ENCODE data around the gene WSCD1. TPM values are rescaled to one million over a fixed set of nuclear protein-coding genes. Genes with fewer than 3 reads are reported as not detected.

The WSCD1 gene
- total RNA-seq, 1 experiment from 2014 or later, result not detected

DNA sequence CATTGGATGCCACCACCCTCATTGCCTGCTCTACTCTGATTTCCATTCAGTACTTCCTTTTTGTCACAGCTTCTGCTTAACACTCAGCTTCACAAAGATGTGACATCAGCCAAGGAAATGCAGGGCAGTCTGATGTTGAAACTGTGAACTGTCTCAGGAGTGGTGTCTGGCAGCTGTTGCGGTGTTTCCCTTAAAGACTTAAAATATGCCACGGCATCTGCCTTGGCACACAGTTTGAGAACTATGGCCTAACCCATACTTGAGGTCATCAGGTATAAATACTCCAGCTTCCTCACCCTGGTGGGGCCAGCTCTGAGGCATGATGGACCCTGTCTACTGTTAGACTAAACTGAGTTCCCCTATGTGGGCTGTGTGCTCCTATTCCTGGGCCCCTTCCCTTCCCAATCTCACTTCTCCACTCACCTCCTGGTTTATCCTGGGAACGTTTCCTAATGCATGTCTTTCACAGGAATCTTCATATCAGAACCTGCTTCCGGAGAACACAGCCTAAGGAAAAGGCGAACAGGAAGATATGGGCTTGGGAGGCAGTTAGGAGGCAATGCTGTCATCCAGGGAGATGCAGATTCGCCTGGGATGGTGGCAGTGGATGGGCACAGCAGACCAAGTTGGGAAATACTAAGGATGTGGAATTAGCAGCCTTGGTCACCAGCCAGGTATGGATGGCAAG is 96.5 kb downstream of the WSCD1 start:
- CTCF ChIA-PET, result interaction anchor here (0.5 kb wide), 1 partner anchor 387 kb away, joined by 3 read pairs; no protein-coding TSS in a partner anchor
- POLR2A ChIA-PET, result no interaction called here

DNA sequence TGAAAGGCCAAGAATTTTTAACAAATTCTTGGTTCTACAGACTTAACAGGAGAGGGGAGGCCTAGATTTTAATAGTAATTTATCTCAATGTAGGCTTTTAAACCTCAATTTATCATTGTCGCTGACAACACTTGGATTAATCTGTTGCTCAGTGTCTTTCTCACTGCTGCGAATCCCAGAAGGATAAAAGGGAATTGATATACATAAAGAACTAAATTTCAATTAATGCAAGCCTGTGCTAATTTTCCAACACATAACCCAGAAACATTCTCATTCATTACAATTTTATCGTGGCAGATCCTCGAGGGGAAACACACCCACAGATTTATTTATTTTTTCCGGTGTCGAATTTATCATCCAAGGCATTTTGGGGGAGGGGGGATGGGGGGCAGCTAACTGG is 98.1 kb downstream of the WSCD1 start:
- BruUV-seq (replicated peaks), result no TSS peak
- H3K4me1 ChIP-seq, result no peaks in the 10 kb centered on the region
- no peak overlapping the region for H3K4me3 Mint-ChIP-seq (ENCODE audit: unreplicated experiment)
- DNase-seq, result no peak
- TF ChIP-seq, protein P1, sequence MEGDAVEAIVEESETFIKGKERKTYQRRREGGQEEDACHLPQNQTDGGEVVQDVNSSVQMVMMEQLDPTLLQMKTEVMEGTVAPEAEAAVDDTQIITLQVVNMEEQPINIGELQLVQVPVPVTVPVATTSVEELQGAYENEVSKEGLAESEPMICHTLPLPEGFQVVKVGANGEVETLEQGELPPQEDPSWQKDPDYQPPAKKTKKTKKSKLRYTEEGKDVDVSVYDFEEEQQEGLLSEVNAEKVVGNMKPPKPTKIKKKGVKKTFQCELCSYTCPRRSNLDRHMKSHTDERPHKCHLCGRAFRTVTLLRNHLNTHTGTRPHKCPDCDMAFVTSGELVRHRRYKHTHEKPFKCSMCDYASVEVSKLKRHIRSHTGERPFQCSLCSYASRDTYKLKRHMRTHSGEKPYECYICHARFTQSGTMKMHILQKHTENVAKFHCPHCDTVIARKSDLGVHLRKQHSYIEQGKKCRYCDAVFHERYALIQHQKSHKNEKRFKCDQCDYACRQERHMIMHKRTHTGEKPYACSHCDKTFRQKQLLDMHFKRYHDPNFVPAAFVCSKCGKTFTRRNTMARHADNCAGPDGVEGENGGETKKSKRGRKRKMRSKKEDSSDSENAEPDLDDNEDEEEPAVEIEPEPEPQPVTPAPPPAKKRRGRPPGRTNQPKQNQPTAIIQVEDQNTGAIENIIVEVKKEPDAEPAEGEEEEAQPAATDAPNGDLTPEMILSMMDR (IDR thresholded peaks at IDR 0.05; ENCODE audit: insufficient read depth in 1 of 2, low read depth in 1 of 2, low read length in 1 of 2, severe bottlenecking in 1 of 2, unreplicated experiment in 1 of 2), result no peak
- peaks cover 7% of the 10 kb centered on the region for H3K27me3 Mint-ChIP-seq (ENCODE audit: insufficient read depth, unreplicated experiment)
- no peaks in the 10 kb centered on the region for H3K27me3 ChIP-seq (replicated peaks; ENCODE audit: control insufficient read depth, insufficient read depth, low read length)
- intact Hi-C loops (cut with micrococcal nuclease; ENCODE audit: unreplicated experiment), result no loop called here
- CTCF ChIA-PET, result no interaction called here
- H3K9me3 Mint-ChIP-seq (ENCODE audit: unreplicated experiment), result no peaks in the 10 kb centered on the region
- POLR2A ChIA-PET, result no interaction called here
- no peak overlapping the region for H3K4me3 ChIP-seq (ENCODE audit: low read depth, low read length)
- H3K27ac Mint-ChIP-seq (ENCODE audit: unreplicated experiment), result no peak overlapping the region
- H3K36me3 ChIP-seq (ENCODE audit: control insufficient read depth, insufficient read depth, low read length), result no peaks in the 10 kb centered on the region
- no peaks in the 10 kb centered on the region for H3K9me3 ChIP-seq
- no peaks in the 10 kb centered on the region for H3K36me3 Mint-ChIP-seq (ENCODE audit: insufficient read depth, unreplicated experiment)
- no peaks in the 10 kb centered on the region for H3K4me1 Mint-ChIP-seq (ENCODE audit: low read depth, unreplicated experiment)

More for the DNA sequence above, 96.5 kb downstream of the WSCD1 start:
- TF ChIP-seq, protein P1 (IDR thresholded peaks at IDR 0.05; ENCODE audit: insufficient read depth in 1 of 2, low read depth in 1 of 2, low read length in 1 of 2, severe bottlenecking in 1 of 2, unreplicated experiment in 1 of 2), result no peak
- Histone ChIP-seq H3K36me3 (ENCODE audit: control insufficient read depth, insufficient read depth, low read length) (no peaks in the 10 kb centered on the region), H3K27me3 (replicated peaks; ENCODE audit: control insufficient read depth, insufficient read depth, low read length) (no peaks in the 10 kb centered on the region), H3K9me3 (no peaks in the 10 kb centered on the region), H3K4me1 (no peaks in the 10 kb centered on the region), H3K4me3 (ENCODE audit: low read depth, low read length) (no peak overlapping the region)
- no TSS peak for BruUV-seq (replicated peaks)
- Mint-ChIP-seq H3K27ac (ENCODE audit: unreplicated experiment) (no peak overlapping the region), H3K4me1 (ENCODE audit: low read depth, unreplicated experiment) (no peaks in the 10 kb centered on the region), H3K4me3 (ENCODE audit: unreplicated experiment) (no peak overlapping the region), H3K9me3 (ENCODE audit: unreplicated experiment) (no peaks in the 10 kb centered on the region), H3K27me3 (ENCODE audit: insufficient read depth, unreplicated experiment) (peaks cover 8% of the 10 kb centered on the region), H3K36me3 (ENCODE audit: insufficient read depth, unreplicated experiment) (no peaks in the 10 kb centered on the region)
- intact Hi-C loops (cut with micrococcal nuclease; ENCODE audit: unreplicated experiment), result no loop called here
- DNase-seq, result no peak

DNA sequence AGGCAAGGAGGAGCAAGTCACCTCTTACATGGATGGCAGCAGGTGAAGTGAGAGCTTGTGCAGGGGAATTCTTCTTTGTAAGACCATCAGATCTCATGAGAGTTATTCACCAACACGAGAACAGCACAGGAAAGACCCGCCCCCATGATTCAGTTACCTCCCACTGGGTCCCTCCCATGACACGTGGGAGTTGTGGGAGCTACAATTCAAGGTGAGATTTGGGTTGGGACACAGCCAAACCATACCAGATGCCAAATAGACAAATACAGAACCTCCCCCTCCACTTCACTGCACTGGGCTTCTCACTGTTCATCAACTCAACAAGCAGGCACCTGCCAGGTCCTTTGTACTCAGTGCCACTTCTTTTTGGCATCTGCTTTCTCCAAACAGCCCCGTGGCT is 100.2 kb downstream of the WSCD1 start:
- no peak overlapping the region for H3K27ac Mint-ChIP-seq (ENCODE audit: unreplicated experiment)
- peaks cover 7% of the 10 kb centered on the region for H3K27me3 Mint-ChIP-seq (ENCODE audit: insufficient read depth, unreplicated experiment)

More for the DNA sequence above, 100.2 kb downstream of the WSCD1 start:
- POLR2A ChIA-PET, result no interaction called here
- Histone ChIP-seq H3K9me3 (no peaks in the 10 kb centered on the region), H3K4me1 (no peaks in the 10 kb centered on the region), H3K4me3 (ENCODE audit: low read depth, low read length) (no peak overlapping the region), H3K36me3 (ENCODE audit: control insufficient read depth, insufficient read depth, low read length) (no peaks in the 10 kb centered on the region), H3K27me3 (replicated peaks; ENCODE audit: control insufficient read depth, insufficient read depth, low read length) (no peaks in the 10 kb centered on the region)
- intact Hi-C loops (cut with micrococcal nuclease; ENCODE audit: unreplicated experiment), result no loop called here
- H3K4me3 Mint-ChIP-seq (ENCODE audit: unreplicated experiment), result no peak overlapping the region
- CTCF ChIA-PET, result no interaction called here
- no peaks in the 10 kb centered on the region for H3K4me1 Mint-ChIP-seq (ENCODE audit: low read depth, unreplicated experiment)
- no peaks in the 10 kb centered on the region for H3K36me3 Mint-ChIP-seq (ENCODE audit: insufficient read depth, unreplicated experiment)
- TF ChIP-seq, protein P1 (IDR thresholded peaks at IDR 0.05; ENCODE audit: insufficient read depth in 1 of 2, low read depth in 1 of 2, low read length in 1 of 2, severe bottlenecking in 1 of 2, unreplicated experiment in 1 of 2), result no peak
- H3K9me3 Mint-ChIP-seq (ENCODE audit: unreplicated experiment), result no peaks in the 10 kb centered on the region
- DNase-seq, result no peak
- BruUV-seq (replicated peaks), result no TSS peak
